ENCODE measurements around the gene SPTSSB. TPM values are rescaled to one million over a fixed set of nuclear protein-coding genes. Genes with fewer than 3 reads are reported as not detected.

Gene SPTSSB
- total and polyA plus RNA-seq, 11 donors, result 0.09 to 0.58 (median 0.36) TPM; not detected in 5

DNA sequence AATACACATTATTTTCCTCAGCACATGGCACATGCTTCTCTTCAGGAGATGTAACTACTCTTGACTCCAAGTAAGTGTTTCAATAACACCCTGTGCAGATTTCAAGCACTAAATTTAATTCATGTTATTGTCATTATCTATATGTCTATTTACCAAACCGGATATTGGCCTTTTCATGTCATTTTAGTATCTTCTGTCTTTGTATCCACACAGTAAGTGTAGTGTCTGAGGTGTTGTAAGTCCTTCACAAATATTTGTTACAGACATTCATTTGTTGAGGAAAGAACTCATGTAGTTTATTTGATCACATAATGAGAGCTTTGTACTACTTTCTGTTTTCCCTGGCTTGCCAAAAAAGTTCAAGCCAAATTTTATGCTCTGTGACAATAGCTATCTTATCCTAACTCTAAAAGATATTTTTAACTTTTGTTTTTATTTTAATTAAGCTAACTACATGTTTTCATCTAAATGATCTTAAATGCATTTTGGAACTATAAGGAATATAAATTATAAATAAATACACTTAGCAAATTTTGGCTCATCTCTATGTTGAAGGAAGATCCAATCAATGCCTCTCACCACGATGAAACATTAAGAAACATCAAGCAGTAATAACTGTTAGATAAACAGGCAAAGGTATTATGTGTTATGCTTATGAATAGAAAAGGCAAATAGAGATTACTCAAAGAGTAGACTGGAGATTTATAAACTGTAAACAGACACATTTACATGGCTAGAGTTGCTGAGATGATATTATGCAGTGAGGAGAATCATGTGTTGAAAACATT lies 48.3 kb downstream of the SPTSSB start:
- ATAC-seq (no peak), DNase-seq (no peak)
- H3K27ac ChIP-seq, result no peak overlapping the region
- intact Hi-C loops (cut with DNase I), result no loop called here
- H3K36me3 ChIP-seq, result no peaks in the 10 kb centered on the region
- H3K4me3 ChIP-seq, result no peak overlapping the region
- no peak for TF ChIP-seq POLR2A (IDR thresholded peaks at IDR 0.05)
- TF ChIP-seq, protein P1, sequence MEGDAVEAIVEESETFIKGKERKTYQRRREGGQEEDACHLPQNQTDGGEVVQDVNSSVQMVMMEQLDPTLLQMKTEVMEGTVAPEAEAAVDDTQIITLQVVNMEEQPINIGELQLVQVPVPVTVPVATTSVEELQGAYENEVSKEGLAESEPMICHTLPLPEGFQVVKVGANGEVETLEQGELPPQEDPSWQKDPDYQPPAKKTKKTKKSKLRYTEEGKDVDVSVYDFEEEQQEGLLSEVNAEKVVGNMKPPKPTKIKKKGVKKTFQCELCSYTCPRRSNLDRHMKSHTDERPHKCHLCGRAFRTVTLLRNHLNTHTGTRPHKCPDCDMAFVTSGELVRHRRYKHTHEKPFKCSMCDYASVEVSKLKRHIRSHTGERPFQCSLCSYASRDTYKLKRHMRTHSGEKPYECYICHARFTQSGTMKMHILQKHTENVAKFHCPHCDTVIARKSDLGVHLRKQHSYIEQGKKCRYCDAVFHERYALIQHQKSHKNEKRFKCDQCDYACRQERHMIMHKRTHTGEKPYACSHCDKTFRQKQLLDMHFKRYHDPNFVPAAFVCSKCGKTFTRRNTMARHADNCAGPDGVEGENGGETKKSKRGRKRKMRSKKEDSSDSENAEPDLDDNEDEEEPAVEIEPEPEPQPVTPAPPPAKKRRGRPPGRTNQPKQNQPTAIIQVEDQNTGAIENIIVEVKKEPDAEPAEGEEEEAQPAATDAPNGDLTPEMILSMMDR (IDR thresholded peaks at IDR 0.05), result no peak
- H3K4me1 ChIP-seq, result no peaks in the 10 kb centered on the region
- H3K9me3 ChIP-seq, result peaks cover 0 to 35% (median 5%) of the 10 kb centered on the region in 12 donors
- WGBS, 4 donors, result 64 to 78% (median 69%) methylated on average over 2 of the region's 2 CpGs
- no peaks in the 10 kb centered on the region for H3K27me3 ChIP-seq

DNA sequence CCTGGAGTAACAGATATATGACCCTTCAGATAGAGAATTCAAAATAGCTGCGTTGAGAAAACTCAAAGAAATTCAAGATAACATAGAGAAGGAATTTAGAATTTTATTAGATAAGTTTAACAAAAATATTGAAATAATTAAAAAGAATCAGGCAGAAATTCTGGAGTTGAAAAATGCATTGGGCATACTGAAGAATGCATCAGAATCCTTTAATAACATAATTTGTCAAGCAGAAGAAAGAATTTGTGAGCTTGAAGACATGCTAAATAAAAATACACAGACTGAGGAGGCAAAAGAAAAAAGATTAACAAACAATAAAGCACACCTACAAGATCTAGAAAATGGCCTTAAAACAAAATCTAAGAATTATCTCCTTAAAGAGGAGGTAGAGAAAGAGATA lies 50.5 kb downstream of the SPTSSB start:
- Histone ChIP-seq H3K27ac (no peak overlapping the region), H3K27me3 (no peaks in the 10 kb centered on the region), H3K4me1 (peaks cover 0 to 7% (median 0%) of the 10 kb centered on the region in 12 donors), H3K36me3 (no peaks in the 10 kb centered on the region), H3K9me3 (peaks cover 0 to 30% (median 5%) of the 10 kb centered on the region in 12 donors), H3K4me3 (no peak overlapping the region)
- ATAC-seq, result no peak
- WGBS, 4 donors, result 86 to 97% (median 93%) methylated on average over 1 of the region's 1 CpG
- intact Hi-C loops (cut with DNase I), result no loop called here
- TF ChIP-seq POLR2A (IDR thresholded peaks at IDR 0.05), result no peak
- TF ChIP-seq, protein P1 (IDR thresholded peaks at IDR 0.05), result no peak
- DNase-seq, result no peak

DNA sequence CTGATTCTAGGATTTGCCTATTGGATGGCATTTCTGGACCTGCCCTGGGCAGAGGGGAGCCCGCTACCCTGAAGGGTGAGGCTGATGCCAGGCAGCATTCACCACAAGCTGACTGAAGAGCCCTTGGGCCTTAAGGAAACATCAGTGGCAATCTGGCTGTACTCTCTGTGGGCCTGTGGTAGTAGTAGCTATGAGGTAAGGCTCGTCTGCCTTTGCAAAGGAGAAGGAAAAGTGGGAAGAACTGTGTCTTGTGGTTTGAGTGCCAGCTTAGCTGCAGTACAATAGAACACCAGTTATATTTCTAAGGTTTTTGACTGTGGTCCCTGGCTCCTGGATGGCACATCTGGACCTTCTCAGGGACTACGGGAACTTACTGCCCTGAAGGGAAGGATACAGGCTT lies 51.5 kb downstream of the SPTSSB start:
- Histone ChIP-seq H3K9me3 (peaks cover 0 to 28% (median 5%) of the 10 kb centered on the region in 12 donors), H3K27ac (no peak overlapping the region), H3K4me3 (no peak overlapping the region), H3K36me3 (no peaks in the 10 kb centered on the region), H3K27me3 (no peaks in the 10 kb centered on the region), H3K4me1 (peaks cover 0 to 7% (median 0%) of the 10 kb centered on the region in 12 donors)
- 80 to 85% (median 82%) methylated on average over 3 of the region's 3 CpGs for WGBS, 4 donors
- TF ChIP-seq POLR2A (IDR thresholded peaks at IDR 0.05), result no peak
- TF ChIP-seq, protein P1 (IDR thresholded peaks at IDR 0.05), result no peak
- no peak for ATAC-seq
- DNase-seq, result no peak
- intact Hi-C loops (cut with DNase I), result no loop called here

DNA sequence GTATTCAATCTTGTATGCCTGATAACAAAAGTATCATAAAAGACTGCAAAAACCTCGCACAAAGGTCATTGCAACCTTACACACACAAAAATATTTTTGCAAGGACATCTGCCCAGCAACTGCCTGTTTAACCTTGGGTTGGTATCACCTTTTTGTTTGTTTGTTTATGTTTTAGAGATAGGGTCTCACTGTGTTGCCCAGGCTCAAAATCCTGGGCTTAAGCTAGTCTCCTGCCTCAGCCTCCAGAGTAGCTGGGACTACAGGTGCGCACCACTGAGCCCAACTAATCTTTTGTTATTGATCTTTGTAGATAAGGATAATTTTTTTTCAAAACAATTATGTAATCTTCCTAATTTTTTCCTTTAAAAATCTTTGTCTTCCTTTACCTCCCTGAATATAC lies 54.2 kb downstream of the SPTSSB start:
- ATAC-seq, result no peak
- H3K27me3 ChIP-seq, result no peaks in the 10 kb centered on the region
- DNase-seq, result no peak
- H3K9me3 ChIP-seq, result peaks cover 0 to 26% (median 5%) of the 10 kb centered on the region in 12 donors
- no peaks in the 10 kb centered on the region for H3K36me3 ChIP-seq
- peaks cover 0 to 8% (median 0%) of the 10 kb centered on the region in 12 donors for H3K4me1 ChIP-seq
- H3K27ac ChIP-seq, result peak overlapping the region in 1 of 12 donors; percentile 42
- WGBS, 4 donors, result 87 to 93% (median 90%) methylated on average over 2 of the region's 2 CpGs
- TF ChIP-seq POLR2A (IDR thresholded peaks at IDR 0.05), result no peak
- TF ChIP-seq, protein P1 (IDR thresholded peaks at IDR 0.05), result no peak
- intact Hi-C loops (cut with DNase I), result no loop called here
- H3K4me3 ChIP-seq, result no peak overlapping the region
